ENCODE data around the gene L1TD1. TPM values are rescaled to one million over a fixed set of nuclear protein-coding genes. Genes with fewer than 3 reads are reported as not detected.

Gene L1TD1
- total RNA-seq, 3 donors from 2014 or later, result 0.16 to 0.66 (median 0.59) TPM

GRCh38 chr1:62230718-62231117, 36.1 kb downstream of the L1TD1 start:
- Histone ChIP-seq H3K36me3 (no peaks in the 10 kb centered on the region), H3K27me3 (no peaks in the 10 kb centered on the region), H3K27ac (no peak overlapping the region), H3K4me1 (no peaks in the 10 kb centered on the region), H3K4me3 (no peak overlapping the region), H3K9me3 (no peaks in the 10 kb centered on the region)
- TF ChIP-seq CTCF (IDR thresholded peaks at IDR 0.05) (no peak), POLR2AphosphoS5 (IDR thresholded peaks at IDR 0.05) (no peak), POLR2A (IDR thresholded peaks at IDR 0.05) (no peak)
- intact Hi-C loops (cut with DNase I; ENCODE audit: low total_unique reads), result no loop called here
- DNase-seq (ENCODE audit: low spot score in 2 of 2), result peak in 1 of 2 donors; percentile 29

- H3K27me3 ChIP-seq, result no peaks in the 10 kb centered on the region
- H3K36me3 ChIP-seq, result no peaks in the 10 kb centered on the region
- DNase-seq (ENCODE audit: low spot score in 2 of 2), result peak in 1 of 2 donors; percentile 19
- H3K27ac ChIP-seq, result no peak overlapping the region
- H3K4me3 ChIP-seq, result no peak overlapping the region
- intact Hi-C loops (cut with DNase I; ENCODE audit: low total_unique reads), result no loop called here
- TF ChIP-seq CTCF (IDR thresholded peaks at IDR 0.05) (no peak), POLR2AphosphoS5 (IDR thresholded peaks at IDR 0.05) (no peak), POLR2A (IDR thresholded peaks at IDR 0.05) (no peak)
- no peaks in the 10 kb centered on the region for H3K9me3 ChIP-seq
- H3K4me1 ChIP-seq, result no peaks in the 10 kb centered on the region
Measured at GRCh38 chr1:62232871-62233278, 38.2 kb downstream of the L1TD1 start.

- H3K4me1 ChIP-seq, result no peaks in the 10 kb centered on the region
- intact Hi-C loops (cut with DNase I; ENCODE audit: low total_unique reads), result no loop called here
- H3K27me3 ChIP-seq, result no peaks in the 10 kb centered on the region
- H3K4me3 ChIP-seq, result no peak overlapping the region
- no peaks in the 10 kb centered on the region for H3K9me3 ChIP-seq
- DNase-seq (ENCODE audit: low spot score in 2 of 2), result no peak
- TF ChIP-seq POLR2A (IDR thresholded peaks at IDR 0.05), result no peak
- no peak for TF ChIP-seq CTCF (IDR thresholded peaks at IDR 0.05)
- TF ChIP-seq POLR2AphosphoS5 (IDR thresholded peaks at IDR 0.05), result no peak
- no peaks in the 10 kb centered on the region for H3K36me3 ChIP-seq
- no peak overlapping the region for H3K27ac ChIP-seq
Measured at GRCh38 chr1:62233926-62234450, 39.3 kb downstream of the L1TD1 start.

- no peak overlapping the region for H3K4me3 ChIP-seq
- no peak for DNase-seq (ENCODE audit: low spot score in 2 of 2)
- no peaks in the 10 kb centered on the region for H3K4me1 ChIP-seq
- H3K27me3 ChIP-seq, result no peaks in the 10 kb centered on the region
- TF ChIP-seq POLR2AphosphoS5 (IDR thresholded peaks at IDR 0.05), result no peak
- TF ChIP-seq CTCF (IDR thresholded peaks at IDR 0.05), result no peak
- TF ChIP-seq POLR2A (IDR thresholded peaks at IDR 0.05), result no peak
- H3K9me3 ChIP-seq, result no peaks in the 10 kb centered on the region
- intact Hi-C loops (cut with DNase I; ENCODE audit: low total_unique reads), result no loop called here
- no peak overlapping the region for H3K27ac ChIP-seq
- no peaks in the 10 kb centered on the region for H3K36me3 ChIP-seq
Measured at GRCh38 chr1:62234688-62235087, 40.0 kb downstream of the L1TD1 start.

GRCh38 chr1:62235576-62235975, 40.9 kb downstream of the L1TD1 start:
- no peak overlapping the region for H3K27ac ChIP-seq
- intact Hi-C loops (cut with DNase I; ENCODE audit: low total_unique reads), result no loop called here
- no peaks in the 10 kb centered on the region for H3K27me3 ChIP-seq
- H3K4me3 ChIP-seq, result no peak overlapping the region
- H3K36me3 ChIP-seq, result no peaks in the 10 kb centered on the region
- H3K4me1 ChIP-seq, result no peaks in the 10 kb centered on the region
- DNase-seq (ENCODE audit: low spot score in 2 of 2), result no peak
- no peaks in the 10 kb centered on the region for H3K9me3 ChIP-seq
- no peak for TF ChIP-seq CTCF (IDR thresholded peaks at IDR 0.05)

Data from breast epithelium (tissue), 4 donors.